UCSD-AML1 (cell line): ENCODE results near the gene ANO6.
"Not testable (repeated sequence)": the region's sequence is repeated elsewhere in the genome, so short reads cannot be mapped to it uniquely, and the experiment has no call there.

Experiments used
- DNase-seq: peaks from one replicate; lab custom pipeline; 2025; ENCODE audit not compliant: unreplicated experiment; lab: John Stamatoyannopoulos, UW

The ANO6 gene

GRCh38 chr12:45304514-45305178 lies 88.8 kb downstream of the ANO6 start:
- no peak for DNase-seq

DNA sequence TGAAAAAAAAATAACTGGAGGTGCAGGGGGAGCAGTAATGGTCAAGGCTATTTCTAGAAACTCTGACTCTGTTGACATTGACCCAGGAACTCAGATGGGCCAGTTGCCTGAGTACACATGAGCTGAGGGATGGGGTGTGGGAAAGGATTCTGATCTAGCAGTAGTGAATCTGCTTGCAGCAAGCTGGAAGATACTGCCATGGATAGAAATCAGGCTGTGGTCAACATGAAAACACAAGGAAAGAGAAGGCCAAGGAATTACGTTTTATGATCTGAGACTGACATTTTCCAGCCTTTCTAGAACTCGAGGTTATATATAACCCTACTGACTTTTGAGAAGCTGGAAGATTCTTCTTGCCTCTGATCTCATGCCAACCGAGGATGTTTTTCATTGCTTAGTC lies 90.0 kb downstream of the ANO6 start:
- no peak for DNase-seq

DNA sequence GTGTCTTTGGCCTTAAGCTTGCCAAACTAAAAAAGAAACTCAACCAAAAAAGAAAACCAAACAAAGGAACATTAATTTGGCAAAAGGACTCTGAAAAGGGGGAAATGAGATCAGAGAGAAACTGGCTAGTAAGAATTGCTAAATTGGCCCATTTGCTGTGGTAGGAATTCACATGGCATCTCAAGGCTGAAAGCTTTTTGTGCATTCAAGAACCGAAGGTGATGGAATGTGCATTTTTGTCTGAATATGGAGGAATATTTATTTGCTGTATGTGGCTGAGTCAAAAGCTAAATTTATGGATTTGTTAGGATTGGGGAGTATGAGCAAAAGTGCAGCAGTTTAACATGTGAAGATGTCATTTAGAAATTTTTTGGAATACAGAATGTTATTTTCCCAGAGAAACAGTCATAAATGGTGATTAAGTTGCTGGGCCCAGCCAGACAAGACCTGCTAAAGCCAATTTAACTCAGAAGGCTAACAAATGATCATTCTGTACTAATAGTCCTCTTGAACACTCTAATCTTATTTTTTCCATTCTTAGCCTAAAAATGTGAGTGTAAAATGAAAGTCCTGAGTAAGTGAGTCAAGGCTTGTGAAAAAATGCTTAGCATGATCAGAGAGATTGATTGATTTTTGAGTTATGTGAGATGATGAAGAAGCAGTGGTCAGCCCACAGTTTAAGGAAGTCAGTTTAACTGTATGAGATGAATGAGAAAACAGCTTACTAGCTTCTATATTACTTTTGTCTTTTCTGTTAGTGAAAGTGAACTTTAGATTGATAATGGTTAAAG lies 94.1 kb downstream of the ANO6 start:
- no peak for DNase-seq

DNA sequence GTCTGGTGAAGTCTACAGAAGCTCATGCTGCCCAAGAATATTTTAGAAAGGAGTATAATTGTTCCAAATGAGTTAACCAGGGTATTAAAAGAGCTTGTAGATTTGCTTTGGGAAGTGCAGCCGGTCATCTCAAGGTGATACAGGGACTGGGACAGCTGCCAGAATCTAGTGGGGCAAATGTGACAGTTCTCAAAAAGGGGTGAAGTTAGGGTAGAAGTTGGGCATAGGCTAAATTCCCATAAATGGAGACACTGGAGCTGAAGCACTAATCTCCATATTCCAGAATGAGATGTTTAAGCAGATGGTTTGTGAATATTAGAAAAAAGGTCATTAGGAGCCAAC lies 94.7 kb downstream of the ANO6 start:
- DNase-seq: no peak

- DNase-seq: no peak
These were observed 96.1 kb downstream of the ANO6 start for GRCh38 chr12:45312012-45312411.

DNA sequence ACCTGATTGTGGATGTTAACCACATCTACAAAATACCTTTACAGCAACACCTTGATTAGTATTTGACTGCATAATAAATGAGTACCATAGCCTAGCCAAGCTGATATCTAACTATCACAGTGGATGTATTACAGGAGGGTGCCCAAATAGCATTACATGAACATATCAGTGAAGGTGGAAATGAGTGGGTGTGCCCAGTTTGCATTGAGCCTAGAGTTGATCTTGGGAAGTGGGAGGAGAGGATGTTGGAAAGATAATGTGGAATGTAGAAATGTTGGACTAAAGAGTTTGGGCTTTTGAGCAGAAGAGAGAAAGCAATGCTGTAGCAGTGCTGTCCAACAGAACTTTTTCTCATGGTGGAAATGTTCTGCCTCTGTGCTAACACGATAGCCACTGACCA lies 98.9 kb downstream of the ANO6 start:
- no peak for DNase-seq

DNA sequence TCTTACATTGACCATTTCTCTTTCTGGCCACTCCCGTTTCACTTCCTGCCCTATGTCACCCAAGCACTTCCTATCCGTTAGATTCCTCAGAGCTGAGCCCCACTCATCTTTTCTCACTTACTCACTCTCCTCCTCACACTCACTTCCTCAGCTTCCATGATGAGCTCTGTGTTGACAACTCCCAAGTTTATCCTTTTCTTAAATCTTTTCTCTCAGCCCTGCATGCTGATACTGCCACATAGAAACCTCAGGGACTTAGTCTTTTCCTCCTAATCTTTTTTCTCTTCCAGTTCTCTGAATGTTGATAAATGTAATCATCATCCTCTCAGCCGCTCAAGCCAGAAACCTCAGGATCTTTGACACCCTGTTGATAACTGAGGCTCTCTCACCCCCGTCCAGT lies 99.6 kb downstream of the ANO6 start:
- DNase-seq: no peak

GRCh38 chr12:45317261-45317660 lies 101.4 kb downstream of the ANO6 start:
- not testable (repeated sequence) for DNase-seq

DNA sequence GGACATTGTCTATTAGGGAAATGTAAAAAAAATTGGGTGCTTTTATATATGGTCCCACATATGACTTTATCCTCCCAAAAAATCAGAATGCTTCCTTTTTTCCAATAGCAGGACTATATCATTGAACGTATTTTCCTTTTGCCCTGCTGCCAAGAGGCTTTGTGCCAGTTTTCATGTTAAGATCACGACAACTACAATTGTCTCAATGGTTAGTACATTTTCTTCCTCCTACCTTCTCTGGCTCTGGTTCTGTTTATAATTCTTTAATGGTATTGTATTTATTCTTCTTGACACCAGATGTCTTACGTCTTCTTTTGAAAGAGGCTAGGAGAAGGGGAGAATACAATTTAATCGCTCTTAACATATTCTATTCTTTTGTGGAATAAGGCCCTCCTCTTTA lies 106.9 kb downstream of the ANO6 start:
- no peak for DNase-seq

- no peak for DNase-seq
These were observed 108.5 kb downstream of the ANO6 start for GRCh38 chr12:45324391-45324790.

DNA sequence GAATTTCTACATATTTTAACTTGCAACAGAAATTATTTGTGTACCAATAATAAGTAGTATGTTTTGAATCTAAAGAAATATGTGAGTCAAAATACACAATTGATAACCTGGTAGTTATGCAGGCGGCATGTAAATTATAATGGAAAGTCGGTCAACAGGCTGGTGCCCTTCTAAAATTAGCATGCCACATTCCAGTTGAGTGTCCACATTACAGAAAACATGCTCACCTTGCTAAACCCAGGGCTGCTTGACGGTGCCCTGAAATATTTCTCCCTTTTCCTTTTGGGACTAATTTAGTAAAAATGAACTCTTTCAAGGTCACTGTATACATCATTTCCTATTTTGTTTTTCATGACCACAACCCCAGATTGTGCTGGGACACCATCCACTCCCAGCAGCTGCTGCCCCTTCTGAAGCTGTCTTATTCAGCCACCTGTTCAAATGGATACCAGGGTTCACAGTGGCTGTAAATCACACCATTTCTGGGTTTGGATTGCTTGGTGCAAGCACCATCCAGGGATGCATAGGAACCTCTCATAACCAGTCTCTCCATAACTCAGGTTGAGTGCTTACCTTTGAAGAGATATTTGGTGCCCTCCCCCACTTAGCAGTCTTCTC lies 110.6 kb downstream of the ANO6 start:
- no peak for DNase-seq

DNA sequence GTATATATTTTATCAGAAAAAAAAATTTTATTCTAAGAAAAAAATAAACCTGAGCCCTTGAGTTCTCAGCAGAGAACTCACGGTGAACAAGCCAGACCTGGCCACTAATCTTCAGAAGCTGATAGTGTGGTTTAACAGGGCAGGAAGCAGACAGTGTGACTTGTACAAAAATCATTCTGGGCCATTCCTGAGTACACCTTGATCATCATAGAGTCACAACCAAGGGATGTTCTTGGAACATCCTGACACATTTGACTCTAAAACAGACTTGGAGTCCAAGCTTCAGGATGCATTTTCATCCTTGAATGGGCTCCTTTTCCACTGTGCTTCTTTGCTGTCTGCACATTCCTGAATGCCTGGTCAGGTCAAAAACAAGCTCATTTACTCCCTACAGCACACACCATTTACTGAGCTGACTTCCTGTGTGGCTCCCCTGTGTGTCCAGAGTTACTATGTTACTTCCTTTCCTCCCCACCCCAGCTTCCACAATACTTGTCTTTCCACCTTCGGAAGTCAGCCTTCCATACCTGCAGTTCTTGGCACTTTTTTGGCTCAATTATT lies 112.0 kb downstream of the ANO6 start:
- DNase-seq: no peak

DNA sequence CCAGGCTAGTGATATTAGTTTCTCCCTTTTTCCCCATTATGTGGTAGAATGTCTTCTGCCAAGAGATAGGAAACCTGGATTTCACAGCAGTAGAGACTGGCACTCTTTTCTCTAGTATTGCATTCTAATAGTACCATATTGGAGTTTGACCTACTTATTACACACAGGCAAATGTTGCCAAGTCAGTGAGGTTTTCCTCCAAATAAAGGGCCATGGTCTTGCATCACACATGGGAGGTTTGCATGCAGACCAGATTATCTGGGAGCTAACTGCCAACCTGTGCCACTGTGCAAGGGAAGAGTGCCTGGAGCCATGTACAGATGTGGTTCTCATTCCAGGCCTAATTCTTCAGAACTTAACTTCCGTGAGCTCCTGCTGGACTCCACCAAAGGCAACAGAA lies 113.3 kb downstream of the ANO6 start:
- no peak for DNase-seq

- no peak for DNase-seq
These were observed 113.8 kb downstream of the ANO6 start for GRCh38 chr12:45329702-45330101.

- no peak for DNase-seq
These were observed 115.7 kb downstream of the ANO6 start for GRCh38 chr12:45331552-45331951.

- no peak for DNase-seq
These were observed 118.5 kb downstream of the ANO6 start for GRCh38 chr12:45334396-45334795.

- DNase-seq: no peak
These were observed 120.4 kb downstream of the ANO6 start for GRCh38 chr12:45336331-45336730.

DNA sequence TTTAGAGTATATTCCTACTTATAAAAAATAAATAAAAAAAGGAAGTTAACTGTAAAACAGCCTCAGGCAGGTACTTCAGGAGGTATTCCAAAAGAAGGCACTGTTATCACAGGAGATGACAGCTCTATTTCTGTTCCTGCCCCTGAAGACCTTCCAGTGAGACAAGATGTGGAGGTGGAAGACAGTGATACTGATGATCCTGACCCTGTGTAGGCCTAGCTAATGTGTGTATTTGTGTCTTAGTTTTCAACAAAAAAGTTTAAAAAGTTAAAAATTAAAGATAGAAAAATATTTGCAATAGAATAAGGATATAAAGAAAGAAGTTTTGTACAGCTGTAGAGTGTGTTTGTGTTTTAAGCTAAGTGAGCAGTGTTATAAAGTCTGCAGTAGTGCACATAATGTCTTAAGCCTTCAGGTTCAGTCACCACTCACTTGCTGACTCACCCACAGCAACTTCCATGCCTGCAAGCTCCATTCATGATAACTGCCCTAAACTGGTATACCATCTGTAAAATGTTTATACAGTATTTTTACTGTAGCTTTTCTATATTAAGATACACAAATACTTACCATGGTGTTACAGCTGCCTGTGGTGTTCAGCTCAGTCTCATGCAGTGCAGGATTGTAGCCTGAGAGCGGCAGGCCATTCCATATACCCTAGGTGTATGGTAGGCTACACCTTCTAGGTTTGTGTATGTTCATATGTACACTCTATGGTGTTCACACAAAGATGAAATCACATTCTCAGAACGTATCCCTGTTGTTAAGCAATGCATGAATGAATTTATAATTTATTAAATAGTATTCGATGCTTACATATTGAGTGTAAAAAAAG lies 121.1 kb downstream of the ANO6 start:
- no peak for DNase-seq

- DNase-seq: no peak
These were observed 121.9 kb downstream of the ANO6 start for GRCh38 chr12:45337835-45338234.

- no peak for DNase-seq
These were observed 122.4 kb downstream of the ANO6 start for GRCh38 chr12:45338272-45338671.

- no peak for DNase-seq
These were observed 123.1 kb downstream of the ANO6 start for GRCh38 chr12:45339035-45339434.
